Measurements from ENCODE around the gene TBXAS1.
"Not testable (repeated sequence)": the region's sequence is repeated elsewhere in the genome, so short reads cannot be mapped to it uniquely, and the experiment has no call there.

Gene TBXAS1

DNA sequence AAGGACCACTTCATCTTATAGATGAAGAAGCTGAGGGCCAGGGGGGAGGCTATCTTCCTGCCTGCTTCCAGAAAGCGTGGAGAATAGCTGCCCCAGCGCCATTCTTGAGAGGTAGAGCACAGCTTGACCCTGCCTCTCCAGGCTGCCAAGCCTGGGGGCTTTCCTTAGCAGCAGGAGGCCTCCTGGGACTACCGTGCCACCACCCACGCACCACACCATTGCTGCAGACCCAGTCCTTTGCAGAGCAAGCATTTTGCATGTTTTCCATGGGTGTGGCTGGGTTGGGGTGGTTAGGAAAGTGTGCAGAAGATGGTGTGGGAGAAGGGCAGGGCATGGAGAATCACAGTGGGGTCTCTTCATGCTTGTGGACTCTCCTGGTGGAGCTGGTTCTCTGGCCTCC is 64.9 kb downstream of the TBXAS1 start:
- DNase-seq, result no peak

DNA sequence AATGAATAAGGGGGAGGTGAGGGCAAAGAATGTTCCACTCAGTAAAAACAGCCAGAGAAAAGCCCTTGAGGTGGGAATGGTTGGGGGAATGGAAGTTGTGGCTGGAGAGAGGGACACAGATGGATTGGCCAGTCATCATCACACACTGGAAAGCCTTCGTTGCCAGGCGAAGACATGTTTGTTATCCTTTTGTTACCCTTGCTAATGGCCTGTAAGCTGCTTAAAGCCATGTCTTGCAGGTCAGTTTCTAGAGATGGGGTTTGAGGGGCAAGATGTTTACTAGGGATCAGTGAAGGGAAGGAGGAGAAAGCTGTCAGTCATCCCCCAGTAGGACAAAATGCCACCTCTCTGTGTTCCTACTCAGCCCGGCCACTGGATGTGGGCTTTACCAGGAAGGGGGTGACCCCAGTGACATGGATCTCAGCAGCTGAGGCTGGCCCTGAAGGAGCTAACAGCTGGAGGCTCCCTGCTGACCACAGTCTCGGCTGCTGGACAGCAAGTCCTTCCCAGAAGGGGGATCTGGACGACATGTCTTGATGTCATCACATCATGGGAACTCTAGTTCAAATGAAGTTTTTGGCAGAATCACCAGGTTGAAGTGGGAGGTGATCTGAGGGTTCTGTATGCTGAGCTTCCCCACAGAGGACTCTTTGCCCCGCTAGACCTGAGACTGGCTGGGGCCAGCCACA is 66.2 kb downstream of the TBXAS1 start:
- no peak for DNase-seq

DNA sequence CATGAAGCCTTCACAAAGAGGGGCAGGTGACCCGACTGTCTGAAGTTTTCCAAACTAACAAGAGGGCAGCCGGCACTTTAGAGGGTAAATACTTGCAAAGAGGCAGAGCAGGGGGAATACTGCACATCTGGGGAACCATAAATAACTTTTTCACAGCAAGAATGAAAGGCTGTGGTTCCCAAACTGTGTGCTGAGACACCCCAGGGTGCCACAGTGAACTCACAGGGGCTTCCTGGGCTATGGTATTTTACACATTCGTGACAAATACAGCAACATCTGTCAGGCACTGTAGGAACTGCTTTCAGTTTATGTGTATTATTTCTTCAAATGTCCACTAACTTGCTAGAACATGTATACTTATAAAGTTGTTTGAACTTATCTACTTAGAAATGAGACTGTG is 67.2 kb downstream of the TBXAS1 start:
- no peak for DNase-seq

DNA sequence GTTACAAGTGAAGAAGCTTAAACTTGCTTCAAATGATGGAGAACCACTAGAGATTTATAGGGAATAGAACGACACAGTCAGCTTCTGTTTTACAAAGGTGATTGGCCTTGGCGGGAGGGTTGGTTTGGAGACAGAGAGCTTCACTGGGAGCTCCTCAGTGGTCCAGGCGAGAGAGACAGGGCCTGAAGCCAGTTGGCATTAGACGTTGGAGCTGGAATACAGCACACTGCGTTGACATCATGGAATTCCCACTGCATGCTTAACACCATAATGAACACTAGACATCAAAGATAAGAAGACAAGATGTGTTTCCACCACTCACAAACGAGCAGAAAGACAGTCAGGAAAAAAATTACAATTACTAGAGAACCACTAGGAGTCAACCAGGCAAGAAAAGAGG is 67.8 kb downstream of the TBXAS1 start:
- no peak for DNase-seq

DNA sequence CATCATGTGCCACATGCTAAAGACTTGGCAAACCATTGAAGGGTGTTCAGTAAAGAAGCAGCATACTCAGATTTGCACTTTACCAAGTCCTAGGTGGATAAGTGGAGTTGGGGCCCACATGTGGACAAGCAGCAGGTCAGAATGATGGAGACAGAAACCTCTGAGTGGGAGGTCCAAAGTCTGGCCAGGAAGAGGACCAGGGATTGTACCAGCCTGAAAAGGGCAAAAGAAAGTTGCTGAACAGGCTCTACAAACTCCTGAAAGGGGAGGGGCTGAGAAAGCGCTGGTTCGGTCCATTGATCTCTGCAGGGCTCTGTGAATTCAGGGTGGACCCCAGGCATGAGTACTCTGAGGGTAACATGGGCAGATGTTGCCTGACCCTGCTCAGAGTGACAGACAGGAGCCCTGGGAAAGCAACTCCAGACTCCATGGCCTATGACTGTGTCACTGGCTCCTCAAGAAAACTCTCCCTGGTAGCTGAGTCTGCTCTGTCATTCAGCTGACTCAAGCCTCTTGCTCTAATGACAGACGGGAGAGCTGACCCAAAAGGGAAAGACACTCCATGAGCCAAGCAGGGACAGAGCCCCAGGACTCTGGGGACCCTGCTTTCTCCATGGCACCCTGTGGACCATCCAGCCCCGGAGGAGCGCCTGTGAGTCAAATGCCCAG is 68.5 kb downstream of the TBXAS1 start:
- DNase-seq, result no peak

DNA sequence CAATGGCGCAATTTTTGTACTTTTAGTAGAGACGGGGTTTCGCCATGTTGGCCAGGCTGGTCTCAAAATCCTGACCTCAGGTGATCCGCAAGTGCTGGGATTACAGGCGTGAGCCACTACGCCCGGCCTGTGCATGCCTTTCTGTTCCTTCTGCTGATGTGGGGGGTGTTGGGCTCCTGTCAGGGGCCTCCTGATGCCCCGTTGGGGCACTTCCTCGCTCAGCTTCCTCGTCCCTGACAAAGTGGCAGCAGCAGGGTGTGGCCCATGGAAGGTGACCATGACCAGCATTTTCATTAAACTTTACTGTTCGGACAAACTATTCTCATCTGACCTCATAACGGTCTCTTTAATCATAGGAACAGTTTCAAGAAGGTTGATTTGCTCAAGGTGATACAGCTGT is 69.4 kb downstream of the TBXAS1 start:
- no peak for DNase-seq

DNA sequence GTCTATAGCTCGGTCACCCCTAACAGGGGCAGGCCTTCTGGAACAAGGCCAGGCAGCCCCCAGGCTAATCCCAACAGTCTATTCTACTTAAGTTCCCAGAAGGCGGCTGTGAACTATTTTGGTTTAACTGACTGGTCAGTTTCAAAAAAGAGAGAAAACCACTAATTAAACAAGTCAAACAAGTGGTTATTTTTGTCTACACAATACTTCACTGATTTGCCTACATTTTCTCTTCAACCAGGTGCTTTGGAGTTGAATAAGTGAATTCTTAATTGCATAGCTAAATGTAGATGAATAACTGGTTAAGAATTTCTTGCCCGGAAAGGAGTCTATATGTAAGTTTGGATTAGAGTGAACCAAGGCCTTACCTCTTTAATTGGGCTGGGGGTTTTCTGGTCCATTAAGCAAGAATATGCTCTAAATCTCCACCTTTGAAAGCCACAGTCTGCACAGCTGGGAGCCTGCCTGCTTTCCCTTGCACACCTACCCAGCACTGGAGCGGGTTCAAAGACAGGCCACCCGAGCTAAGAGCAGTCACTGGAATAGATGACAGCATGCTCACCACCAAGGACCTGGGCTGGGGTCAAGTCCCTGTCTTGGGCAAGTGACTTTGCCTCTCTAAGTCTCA is 70.4 kb downstream of the TBXAS1 start:
- DNase-seq, result no peak

DNA sequence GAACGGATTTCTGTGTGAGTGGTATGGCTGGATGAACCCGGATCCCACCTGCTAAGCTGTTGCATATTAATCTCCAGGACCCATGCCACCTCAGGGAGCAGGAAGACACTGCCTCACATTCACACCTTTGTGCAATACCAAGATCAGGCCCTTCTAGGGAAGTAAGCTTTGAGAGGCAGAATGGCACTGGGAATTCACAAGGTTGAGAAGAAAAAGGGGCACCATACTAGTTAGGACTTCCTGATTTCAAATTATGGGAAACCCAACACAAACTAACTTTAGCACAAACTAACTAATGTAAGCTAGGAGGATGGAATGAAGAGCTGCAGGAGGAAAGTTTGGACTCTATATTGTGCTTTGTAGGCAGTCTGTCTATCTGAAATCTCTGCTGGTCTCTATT is 71.3 kb downstream of the TBXAS1 start:
- DNase-seq, result no peak

DNA sequence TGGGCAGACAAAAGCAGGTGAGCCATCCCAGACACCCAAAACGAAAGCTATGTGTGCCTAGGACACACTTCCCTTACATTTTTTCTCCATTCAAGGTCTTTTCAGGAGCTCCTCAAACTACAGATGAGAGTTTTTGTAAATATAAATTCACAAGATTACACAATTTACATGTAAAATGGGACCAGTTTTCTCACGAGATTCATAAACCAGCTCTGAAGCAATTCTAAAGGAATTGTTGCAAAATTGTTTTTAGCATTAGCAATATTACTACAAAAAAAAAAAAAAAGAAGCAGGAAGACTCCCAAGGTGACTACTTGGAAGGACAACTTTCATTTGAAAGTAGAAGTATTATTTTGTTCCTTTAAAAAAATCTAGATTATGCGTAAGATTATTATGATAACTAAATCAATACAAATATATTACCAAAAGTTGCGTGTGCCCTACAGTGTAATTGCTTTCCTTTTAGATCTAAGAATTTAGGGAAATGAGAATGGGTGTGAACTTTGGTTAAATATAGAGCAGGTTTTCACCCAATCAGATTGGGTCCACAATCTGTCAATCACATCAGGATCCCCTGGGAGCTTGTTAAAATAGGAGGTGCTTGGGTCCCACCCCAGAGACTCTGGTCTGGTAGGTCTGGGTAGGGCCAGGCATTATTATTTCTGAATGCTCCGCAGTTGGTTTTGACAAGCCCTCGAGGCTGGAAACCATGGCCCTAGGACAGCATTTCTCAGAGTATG is 72.2 kb downstream of the TBXAS1 start:
- DNase-seq, result no peak

DNA sequence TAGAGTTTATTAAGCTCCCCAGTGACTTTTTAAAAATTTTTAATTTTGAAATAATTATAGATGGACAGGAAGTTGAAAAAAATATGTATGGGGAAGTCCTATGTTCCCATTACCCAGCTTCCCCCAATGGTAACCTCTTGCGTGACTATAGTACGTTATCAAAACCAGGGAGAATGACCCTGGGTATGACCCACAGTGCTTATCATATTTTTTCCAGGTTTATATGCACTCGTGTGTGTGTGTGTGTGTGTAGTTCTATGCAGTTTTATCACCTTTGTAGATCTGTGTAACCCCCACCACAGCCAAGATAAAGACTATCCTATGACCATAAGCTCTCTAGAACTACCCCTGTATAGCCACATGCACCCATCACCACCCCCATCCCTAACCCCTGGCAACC is 72.8 kb downstream of the TBXAS1 start:
- DNase-seq, result no peak

DNA sequence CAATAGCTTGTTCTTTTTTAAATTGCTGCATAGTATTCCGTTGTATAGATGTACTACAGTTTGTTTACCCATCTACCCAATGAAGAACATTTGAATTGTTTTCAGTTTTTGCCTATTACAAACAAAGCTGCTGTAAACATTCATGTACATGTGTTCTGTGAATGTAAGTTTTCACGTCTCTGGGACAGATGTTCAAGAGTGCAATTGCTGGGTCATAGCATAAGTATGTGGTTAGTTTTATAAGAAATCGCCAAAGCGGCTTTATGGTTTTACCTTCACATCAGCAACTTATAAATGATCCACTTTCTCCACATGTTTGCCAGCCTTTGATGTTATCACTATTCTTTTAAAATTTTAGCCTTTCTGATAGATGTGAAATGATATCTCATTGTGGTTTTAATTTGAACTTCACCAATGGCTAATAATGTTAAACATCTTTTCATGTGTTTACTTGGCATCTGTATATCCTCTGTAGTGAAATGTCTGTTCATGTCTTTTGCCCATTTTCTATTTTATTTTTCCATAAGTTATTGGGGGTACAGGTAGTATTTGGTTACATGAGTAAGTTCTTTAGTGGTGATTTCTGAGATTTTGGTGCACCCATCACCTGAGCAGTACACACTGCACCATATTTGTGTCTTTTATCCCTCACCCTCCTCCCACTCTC is 73.5 kb downstream of the TBXAS1 start:
- no peak for DNase-seq

DNA sequence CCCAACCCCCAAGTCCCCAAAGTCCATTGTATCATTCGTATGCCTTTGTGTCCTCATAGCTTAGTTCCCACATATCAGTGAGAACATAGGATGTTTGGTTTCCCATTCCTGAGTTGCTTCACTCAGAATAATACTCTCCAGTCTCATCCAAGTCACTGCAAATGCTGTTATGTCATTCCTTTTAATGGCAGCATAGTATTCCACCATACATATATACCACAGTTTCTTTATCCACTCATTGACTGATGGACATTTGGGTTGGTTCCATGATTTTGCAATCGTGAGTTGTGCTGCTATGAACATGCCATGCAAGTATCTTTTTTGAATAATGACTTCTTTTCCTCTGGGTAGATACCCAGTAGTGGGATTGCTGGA is 74.0 kb downstream of the TBXAS1 start:
- not testable (repeated sequence) for DNase-seq

DNA sequence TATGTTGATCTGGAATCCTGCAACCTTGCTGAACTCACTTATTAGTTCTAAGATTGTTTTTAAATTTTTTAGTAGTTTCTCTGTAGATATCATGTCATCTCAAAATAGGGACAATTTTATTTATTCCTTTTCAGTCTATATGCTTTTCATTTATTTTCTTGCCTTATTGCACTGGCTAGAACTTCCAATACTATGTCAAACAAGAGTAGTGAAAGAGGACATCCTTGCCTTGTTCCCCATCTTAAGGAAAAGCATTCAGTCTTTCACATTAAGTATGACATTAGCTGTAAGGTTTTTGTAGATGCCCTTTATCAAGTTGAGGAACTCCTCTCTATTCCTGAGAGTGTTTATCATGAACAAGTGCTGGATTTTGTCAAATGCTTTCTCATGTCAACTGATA is 77.8 kb downstream of the TBXAS1 start:
- DNase-seq, result no peak

DNA sequence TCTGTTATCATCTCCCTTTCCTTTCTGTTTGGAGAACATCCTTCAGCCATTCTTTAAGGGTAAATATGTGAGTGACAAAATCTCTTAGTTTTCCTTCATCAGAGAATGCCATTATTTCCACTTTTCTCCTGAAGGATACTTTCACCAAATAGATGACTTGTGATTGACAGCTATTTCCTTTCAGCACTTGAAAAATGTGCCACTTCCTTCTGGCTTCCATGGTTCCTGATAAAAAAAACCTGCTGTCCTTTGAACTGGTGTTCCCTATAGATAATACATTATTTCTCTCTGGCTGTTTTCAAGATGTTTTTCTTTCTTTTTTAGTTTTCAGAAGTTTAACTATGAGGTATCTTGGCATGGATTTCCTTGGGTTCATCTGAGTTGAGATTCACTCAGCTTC is 79.7 kb downstream of the TBXAS1 start:
- no peak for DNase-seq

DNA sequence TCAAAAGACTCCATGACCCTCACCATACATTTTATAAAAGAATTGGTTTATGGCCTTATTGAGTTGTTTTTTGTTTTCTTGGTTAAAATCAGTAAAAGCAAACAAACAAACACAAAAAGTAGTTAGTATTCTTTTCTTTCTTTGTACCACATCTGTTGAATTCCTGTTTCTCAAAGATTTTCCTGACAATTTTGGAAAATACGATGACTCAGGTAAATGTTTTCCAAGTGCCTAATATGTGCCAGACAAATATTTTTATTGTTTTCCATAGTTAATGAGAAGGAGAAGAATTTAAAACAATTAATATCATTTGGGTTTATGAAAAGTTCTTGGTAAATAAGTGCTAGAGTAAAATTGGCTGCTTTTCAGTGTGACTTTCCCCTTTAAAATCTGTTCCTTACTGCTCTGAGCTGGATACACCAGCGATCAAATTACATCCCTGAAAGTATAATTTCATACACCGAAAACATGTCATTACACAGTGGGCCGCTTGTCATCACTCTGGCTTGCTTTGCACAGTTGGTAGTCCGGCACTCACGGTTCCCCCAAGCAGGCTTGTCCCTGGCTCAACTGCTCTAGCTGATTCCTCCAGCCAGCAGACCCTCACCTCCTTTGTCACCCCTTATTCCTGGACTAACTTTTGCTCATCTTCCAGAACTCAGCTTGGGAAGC is 80.5 kb downstream of the TBXAS1 start:
- DNase-seq, result no peak

DNA sequence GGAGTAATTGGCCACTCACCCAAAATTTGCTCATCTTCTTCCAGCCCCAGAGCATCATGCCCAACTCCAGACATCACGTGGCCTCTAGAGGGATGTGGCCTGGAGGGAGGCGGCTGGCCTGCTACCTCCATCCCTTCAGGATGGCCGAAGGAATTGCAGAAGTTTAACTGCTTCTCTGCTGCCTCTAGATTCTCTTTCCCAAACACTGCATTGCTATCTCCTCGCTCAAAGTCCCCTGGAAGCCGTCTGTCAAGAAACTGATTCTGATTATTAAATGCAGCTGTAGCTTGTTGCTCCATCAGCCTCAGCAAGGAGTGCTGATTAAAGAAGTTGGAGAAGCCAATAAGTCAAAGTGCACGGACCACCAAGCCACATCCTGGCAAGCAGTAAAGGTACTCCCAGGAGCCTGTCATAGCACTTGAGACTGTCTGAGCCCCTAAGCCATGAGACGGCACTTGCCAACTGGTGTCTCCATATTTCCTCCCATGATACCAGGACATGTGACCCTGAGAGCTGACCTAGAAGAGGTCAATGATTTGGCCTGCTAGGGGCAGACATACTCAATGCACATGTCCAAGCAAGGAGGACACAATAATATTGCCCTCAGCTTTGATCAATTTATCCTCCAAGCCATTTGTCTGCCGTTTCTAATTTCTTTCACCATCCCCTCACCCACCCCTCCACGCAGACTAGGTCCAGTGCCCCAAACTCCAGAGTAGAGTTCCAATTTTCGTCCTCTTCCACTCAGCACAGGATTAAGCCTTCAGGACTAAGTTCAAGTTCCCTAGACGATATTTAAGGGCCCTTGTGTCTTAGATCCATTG is 84.2 kb downstream of the TBXAS1 start:
- no peak for DNase-seq

DNA sequence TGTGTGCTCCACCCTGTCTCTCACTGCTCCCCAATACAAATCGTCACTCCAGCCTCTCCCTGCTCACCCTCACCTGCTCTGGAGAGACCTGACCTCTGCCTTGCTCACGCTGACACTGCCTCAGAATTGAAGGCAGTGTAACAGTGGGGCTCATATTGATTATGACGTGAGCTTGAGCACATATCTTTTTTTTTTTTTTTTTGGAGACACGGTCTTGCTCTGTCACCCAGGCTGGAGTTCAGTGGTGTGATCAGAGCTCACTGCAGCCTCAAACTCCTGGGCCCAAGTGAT is 84.7 kb downstream of the TBXAS1 start:
- no peak for DNase-seq

DNA sequence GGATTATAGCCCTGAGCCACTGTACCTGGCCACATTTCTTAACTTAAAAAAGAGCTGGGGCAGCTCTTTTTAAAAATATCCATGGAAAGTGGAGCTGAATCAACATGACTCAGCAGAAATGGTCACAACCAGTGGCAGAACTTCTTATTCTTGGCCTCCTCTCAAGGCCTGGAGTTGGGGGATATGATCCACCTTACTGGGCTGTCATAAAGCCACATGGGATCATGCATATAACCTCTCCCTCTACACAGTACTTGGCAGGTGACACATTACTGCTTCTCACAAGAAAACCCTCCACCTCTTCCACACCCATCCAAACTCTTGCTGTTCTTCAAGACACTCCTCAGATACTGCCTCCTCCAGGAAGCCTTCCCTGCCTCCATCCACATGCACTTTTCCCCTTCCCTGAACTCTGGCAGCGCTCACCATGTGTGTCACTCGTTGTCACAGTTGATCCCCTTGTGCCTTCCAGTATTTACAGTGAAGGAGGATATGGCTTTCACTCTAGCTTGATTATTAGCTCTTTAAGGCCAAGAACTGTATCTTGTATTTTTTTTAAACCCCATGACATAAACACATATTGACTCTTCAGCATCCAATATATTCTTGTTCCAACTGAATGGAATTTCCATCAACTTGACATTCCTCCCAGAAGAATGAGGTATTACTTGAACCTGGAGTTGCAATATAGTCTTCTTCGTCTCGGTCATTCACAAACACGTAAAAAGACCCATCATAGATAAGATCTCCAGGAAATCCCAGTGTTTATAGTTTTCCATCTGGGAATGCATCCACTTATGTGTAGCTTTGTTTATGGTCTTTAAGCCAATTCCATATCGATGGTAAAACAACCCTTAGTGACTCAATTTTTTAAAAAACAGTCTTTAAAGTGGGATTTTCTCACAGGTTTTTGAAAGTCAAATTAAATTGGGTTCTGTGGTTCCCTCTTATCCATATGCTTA is 85.5 kb downstream of the TBXAS1 start:
- DNase-seq, result no peak

DNA sequence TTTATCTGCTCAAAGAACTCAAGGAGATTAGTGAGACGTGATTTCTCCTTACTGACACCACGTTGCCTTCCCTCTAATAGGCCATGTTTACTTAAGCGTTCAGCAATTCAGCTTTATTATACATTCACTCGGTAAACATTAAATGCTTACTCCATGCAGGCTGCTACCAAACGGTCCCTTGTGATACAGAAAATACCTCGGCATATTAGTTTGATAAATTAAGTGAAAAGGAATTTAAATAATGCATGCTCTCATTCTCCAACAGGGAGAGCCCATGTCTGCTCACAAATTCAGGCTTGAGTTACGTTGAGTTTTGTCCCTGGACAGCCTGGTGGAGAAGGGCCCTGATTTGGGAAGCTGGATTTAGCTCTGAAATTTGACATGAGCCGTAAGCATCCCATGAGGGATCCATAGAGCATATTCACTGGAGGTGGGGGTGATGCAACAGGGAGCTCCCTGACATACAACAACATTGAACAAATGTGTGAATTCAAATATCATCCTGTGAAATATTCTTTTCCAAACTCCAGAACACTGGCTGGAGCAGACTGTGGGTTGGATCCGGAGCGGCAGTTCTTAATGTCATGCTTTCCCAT is 86.3 kb downstream of the TBXAS1 start:
- no peak for DNase-seq
